GM21825 (cell line): Measurements from ENCODE around the gene DENND1A.
"Not testable (repeated sequence)": the region's sequence is repeated elsewhere in the genome, so short reads cannot be mapped to it uniquely, and the experiment has no call there.

Experiments
- ATAC-seq: cut with Tn5 transposase; IDR thresholded peaks from one replicate; pipeline ENCODE4 v1.9.1; 2021; ENCODE audit warnings: mild to moderate bottlenecking, moderate library complexity; ENCODE audit not compliant: unreplicated experiment

The DENND1A gene

DNA sequence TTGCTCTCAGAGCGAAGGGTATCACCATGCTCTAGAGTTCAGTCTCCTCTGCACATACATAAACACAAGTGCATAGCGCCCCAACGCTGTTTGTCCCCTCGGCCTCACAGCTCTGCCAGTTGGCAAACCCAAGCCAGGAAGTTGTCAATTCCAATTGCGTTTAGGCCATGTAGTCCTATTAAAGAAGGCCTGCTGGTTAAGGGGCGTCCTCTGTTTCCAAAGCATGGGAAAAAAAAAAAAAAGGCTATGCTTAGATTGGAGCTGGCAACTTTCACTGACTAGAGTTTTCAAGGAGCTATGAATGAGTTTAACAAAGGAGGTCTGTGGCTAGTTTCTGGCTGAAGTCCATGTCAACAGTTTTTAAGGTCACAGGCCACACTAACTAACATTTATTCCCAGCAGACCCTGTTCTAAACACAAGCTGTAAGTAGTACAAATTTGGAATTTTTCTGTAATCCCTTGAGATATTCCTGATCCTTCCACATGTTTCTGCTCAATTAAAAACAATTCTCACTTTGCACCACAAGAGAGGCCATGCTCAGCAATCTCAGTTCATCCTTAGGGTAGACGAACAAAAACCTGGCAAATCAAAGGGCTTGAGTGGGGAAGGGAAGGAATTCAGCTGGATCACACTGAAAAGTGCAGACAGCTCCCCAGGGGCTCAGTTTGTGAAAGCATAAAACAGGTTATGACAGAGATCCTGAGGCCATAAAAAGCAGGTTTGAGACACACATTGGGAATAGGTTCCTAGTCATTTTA, 187.7 kb downstream of the DENND1A start:
- no peak for ATAC-seq

GRCh38 chr9:123741214-123741613, 188.7 kb downstream of the DENND1A start:
- ATAC-seq = no peak

DNA sequence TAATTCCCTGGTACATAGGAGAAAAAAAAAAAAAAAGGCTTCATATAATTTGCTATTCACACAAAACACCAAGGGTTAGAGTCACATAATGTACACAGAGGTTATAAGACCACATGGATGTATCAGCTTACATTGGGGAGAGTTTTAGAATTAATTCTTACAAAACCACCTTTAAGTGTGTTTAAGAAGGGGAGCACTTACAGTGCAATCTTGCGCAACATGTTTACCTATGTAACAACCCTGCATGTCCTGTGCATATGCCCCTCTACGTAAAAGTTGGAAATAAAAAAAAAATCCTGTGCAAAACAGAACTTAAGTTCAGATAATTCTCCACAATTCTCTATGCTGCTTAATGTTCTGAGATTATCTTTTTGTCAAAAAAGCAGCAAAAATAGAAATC, 190.0 kb downstream of the DENND1A start:
- ATAC-seq = no peak

DNA sequence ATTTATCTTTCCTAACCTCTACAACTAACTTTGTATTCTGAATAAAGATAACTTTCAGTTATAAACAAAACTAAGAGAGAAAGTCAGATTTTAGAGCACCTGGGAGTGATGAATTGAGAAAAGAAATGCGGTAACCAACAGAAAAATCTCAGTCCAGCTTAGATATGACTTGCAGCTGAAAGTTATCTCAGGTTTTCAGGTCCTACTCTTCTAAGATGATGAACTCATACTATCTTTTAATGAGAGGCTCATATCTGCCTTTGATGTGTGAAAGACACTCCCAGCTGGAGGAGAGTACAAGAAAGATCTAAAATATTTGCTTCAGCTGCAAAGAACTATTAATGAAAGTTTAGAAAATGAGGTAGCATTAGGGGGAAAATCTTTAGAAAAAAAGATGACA, 190.5 kb downstream of the DENND1A start:
- no peak for ATAC-seq

GRCh38 chr9:123738648-123739047, 191.3 kb downstream of the DENND1A start:
- no peak for ATAC-seq

DNA sequence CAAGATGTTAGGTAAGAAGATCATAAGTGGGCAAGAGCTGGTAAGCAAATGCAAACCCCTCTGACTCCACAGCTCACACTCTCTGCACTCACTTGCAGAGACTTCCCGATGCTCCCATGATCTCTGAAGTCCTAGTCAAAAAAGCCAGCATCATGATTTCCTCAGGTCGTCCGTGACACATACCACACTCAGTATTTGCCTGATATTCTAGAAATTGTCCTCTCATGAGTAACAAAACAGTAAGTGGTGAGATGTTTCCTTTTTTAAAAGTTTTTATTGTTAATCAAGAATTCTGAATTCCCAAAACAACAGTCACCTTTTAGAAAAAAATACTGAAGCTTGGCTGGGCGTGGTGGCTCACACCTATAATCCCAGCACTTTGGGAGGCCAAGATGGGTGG, 194.6 kb downstream of the DENND1A start:
- no peak for ATAC-seq

GRCh38 chr9:123728571-123728970, 201.4 kb downstream of the DENND1A start:
- ATAC-seq = not testable (repeated sequence)

GRCh38 chr9:123727332-123727731, 202.6 kb downstream of the DENND1A start:
- no peak for ATAC-seq

- no peak for ATAC-seq
Measured at GRCh38 chr9:123725389-123725788, 204.5 kb downstream of the DENND1A start.

DNA sequence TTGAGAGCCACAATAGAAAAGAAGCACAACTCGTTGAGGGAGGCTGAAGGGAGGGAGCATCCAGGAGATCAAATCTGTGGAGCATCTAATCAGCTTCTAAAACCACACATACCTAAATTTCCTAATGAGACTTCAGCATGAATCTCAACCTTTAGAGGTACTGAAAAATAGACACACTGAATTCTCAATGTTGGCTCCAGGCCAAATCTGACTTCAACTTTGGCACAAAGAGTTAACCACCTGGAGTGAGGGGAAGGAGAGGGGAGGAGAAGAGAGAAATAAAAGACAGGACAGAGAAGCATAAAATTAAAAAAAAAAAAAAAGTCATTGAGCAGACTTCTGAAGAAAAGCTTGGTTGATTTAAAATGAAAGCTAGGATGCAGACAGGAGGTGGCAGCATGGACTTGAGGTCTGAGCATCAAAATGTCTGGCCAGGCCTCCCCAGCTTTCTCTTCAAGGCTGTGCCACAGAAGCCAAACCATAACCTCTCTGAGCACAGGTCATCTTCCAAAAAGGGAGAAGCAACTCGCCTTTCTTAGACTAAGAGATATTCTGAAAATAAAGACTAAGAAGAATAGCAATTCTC, 205.6 kb downstream of the DENND1A start:
- no peak for ATAC-seq

GRCh38 chr9:123723135-123723875, 206.6 kb downstream of the DENND1A start:
- ATAC-seq = no peak

DNA sequence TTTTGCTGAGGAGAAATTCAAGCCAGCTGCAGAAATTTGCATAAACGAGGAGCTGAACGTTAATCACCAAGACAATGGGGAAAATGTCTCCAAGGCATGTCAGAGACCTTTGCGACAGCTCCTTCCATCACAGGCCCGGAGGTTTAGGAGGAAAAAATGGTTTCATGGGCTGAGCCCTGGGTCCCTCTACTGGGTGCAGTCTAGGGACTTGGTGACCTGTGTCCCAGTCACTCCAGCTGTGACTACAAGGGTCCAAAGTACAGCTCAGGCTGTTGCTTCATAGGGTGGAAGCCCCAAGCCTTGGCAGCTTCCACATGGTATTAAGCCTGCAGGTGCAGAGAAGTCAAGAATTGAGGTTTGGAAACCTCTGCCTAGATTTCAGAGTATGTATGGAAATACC, 207.5 kb downstream of the DENND1A start:
- ATAC-seq = no peak

DNA sequence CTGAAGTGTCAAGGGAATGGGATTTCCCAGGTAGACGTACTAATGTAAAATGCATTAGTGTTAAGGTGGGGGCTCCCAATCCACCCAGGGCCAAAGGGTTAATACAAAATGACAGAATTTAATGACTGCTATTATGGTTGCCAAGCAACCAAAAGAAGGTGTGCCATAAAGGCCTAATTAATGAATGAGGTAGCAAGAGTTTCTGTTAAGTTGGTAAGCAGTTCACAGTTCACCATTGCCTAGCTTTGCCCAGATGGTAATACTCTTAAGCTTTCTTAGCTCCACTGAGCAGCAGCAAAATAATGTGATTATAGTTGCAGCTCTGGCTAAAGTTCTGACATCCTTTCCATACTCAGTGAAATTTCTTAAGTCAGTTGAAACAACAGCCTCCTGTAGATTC, 211.7 kb downstream of the DENND1A start:
- no peak for ATAC-seq

DNA sequence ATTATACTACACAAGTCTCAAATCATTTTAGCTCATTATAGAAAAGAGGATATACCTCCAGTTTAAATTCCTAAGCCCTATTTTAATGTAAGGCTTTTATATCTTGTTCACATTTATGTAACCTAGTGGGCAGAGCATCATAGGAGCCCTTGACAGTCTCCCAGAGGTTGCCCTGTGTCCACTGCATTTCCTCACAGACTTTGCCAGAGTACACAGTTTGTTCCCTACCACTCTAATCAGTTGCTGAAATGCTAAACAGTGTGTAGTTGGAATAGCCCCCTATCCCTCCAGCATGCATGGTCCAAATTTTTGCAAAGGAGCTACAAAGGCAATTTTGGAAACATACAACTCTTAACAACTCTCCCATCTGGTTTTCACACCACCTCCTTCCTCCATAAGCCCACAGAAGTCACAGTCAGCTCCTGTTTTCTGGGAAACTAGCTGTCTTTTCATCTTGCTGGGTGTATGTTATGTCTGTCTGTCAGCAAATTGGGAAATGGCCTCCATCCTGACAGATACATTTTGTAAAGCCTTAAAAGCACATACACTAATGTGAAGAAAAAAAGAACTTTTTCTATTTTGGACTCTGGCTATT, 212.2 kb downstream of the DENND1A start:
- ATAC-seq = no peak

DNA sequence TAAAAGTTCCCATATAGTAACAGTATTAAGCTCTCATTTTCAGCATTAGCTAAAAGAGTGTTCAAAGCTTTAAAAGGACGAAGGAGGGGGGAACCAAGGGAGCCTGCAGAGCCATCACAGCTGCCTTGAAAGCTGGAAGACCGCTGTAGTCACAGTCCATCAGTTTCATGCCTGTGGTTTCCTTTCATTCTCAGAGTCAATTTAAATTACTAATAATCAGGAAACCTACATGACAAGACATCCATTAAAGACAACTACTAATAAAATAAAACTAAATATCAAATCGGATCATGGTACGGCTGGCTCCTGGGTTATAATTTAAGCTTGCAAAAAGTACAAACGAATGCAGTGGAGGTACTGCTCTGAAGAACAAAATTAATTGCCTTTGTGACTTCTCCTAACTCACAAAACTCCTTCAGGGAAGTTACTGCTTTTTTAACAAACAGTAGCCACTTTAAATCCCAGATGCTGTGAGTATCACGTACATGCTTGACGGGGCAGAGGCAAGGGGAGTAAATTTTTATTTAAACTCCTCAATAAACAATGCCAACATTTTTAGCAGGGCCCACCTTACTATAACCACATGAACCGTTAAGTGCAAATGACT, 213.5 kb downstream of the DENND1A start:
- ATAC-seq = no peak

GRCh38 chr9:123715258-123715657, 214.7 kb downstream of the DENND1A start:
- ATAC-seq = no peak

DNA sequence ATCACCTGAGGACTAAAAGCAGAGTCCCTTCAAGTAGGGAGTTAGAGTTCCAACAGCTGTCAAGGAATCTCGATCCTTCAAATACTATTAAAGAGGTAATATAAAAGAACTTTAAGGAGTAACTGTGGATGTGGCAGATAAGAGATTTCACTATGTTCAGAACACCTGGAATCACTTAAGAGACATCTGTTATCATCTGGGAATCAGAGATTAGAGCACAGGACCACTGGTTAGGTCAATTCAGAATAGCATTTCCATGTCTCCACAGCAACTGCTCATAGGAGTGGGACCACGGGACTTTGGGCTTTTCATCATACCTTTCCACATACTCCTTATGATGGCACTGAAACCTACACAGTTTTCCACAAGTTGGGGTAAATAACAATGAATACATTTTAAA, 216.6 kb downstream of the DENND1A start:
- ATAC-seq = no peak

- ATAC-seq = no peak
Measured at GRCh38 chr9:123712399-123712798, 217.5 kb downstream of the DENND1A start.

GRCh38 chr9:123710299-123710698, 219.6 kb downstream of the DENND1A start:
- no peak for ATAC-seq

DNA sequence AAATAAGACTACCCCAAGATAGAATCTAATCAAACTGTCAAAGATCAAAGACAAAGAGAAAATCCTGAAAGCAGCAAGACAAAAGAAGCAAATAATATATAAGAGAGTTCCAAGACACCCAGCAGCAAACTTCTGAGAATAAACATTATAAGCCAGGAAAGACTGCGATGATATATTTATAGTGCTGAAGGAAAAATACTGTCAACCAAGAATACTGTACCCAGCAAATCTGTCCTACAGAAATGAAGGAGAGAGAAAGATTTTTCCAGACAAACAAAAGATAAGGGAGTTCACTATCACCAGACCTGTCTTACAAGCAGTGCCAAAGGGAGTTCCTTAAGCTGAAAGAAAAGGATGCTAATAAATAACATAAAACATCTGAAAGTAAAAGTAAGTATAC, 227.4 kb downstream of the DENND1A start:
- ATAC-seq = no peak

GRCh38 chr9:123697686-123698085, 232.2 kb downstream of the DENND1A start:
- no peak for ATAC-seq
